ENCODE measurements around the gene KIF26B. TPM values are rescaled to one million over a fixed set of nuclear protein-coding genes. Genes with fewer than 3 reads are reported as not detected.
A peak's percentile ranks its signal among the peaks of the same experiment; 100 is the strongest.

The KIF26B gene
- total RNA-seq, 1 donor from 2014 or later = 69.7 TPM

DNA sequence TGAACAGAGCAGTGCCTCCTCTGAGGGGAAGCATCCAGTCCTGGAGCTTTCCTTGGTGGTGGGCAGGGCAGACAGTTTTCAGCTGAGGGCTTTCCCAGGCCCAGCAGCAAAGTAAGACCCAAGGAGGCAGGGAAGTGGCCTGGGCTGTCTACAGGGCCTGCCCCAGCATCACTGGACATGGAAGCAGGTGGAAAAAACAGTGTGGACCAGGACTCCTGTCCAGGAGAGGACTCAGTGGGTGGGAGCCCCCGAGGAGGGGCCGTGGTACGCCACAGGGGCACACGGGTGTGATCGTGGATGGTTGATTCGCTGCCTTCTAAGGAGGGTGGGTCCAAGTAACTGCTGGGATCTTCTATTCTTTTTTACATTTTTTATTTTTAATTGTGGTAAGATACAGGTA is 387.6 kb downstream of the KIF26B start:
- Mint-ChIP-seq H3K4me3 (no peak overlapping the region), H3K27ac (no peak overlapping the region), H3K4me1 (no peaks in the 10 kb centered on the region), H3K27me3 (ENCODE audit: low read depth) (no peaks in the 10 kb centered on the region), H3K36me3 (peaks cover 13% of the 10 kb centered on the region), H3K9me3 (no peaks in the 10 kb centered on the region)
- TF ChIP-seq, protein P1, sequence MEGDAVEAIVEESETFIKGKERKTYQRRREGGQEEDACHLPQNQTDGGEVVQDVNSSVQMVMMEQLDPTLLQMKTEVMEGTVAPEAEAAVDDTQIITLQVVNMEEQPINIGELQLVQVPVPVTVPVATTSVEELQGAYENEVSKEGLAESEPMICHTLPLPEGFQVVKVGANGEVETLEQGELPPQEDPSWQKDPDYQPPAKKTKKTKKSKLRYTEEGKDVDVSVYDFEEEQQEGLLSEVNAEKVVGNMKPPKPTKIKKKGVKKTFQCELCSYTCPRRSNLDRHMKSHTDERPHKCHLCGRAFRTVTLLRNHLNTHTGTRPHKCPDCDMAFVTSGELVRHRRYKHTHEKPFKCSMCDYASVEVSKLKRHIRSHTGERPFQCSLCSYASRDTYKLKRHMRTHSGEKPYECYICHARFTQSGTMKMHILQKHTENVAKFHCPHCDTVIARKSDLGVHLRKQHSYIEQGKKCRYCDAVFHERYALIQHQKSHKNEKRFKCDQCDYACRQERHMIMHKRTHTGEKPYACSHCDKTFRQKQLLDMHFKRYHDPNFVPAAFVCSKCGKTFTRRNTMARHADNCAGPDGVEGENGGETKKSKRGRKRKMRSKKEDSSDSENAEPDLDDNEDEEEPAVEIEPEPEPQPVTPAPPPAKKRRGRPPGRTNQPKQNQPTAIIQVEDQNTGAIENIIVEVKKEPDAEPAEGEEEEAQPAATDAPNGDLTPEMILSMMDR (IDR thresholded peaks at IDR 0.05; ENCODE audit: unreplicated experiment) = no peak
- DNase-seq (ENCODE audit: low spot score in 2 of 2, unreplicated experiment in 2 of 2) = no peak

DNA sequence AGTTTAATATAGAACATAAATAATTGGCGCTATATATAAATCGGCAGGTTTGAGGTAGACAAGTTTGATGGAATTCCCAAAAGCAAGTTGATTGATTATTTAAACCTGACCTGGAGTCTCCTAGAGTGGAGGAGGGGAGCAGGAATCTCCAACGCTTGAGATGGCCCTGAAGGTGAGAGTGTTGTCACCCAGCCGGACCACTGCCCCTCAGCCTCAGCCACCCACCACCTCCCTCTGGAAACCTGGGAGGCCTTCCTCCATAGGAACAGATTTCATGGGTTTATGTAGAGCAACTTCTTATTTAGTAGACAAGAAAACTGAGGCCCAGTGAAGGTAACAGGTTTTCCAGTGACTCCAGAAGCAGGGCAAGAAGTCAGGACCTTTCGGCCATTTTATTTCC is 389.5 kb downstream of the KIF26B start:
- TF ChIP-seq, protein P1 (IDR thresholded peaks at IDR 0.05; ENCODE audit: unreplicated experiment) = no peak
- Mint-ChIP-seq H3K36me3 (peaks cover 13% of the 10 kb centered on the region), H3K4me3 (no peak overlapping the region), H3K27ac (no peak overlapping the region), H3K27me3 (ENCODE audit: low read depth) (no peaks in the 10 kb centered on the region), H3K4me1 (peaks cover 5% of the 10 kb centered on the region), H3K9me3 (no peaks in the 10 kb centered on the region)
- no peak for DNase-seq (ENCODE audit: low spot score in 2 of 2, unreplicated experiment in 2 of 2)

DNA sequence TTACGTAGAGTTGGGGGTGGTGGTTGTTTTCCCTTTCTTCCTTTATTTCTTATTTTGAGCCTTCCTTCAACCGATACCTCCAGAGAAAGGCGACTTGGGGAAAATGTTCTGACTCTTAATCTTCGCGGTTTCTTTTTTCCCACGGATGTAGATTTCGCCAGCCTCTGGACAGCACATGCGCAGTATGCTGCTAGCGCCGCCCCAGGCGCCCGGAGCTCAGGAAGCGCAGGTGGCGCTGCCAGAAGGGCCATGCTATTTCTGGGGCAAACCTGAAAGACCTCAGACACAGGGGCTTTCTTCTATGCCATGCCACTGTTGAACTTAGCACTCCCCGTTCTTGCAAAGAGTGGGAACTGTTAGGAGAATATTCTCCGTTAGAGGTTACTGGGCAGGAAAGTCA is 392.1 kb downstream of the KIF26B start:
- Mint-ChIP-seq H3K4me3 (no peak overlapping the region), H3K36me3 (peaks cover 8% of the 10 kb centered on the region), H3K27ac (no peak overlapping the region), H3K4me1 (peaks cover 14% of the 10 kb centered on the region), H3K27me3 (ENCODE audit: low read depth) (no peaks in the 10 kb centered on the region), H3K9me3 (peaks cover 2% of the 10 kb centered on the region)
- DNase-seq (ENCODE audit: low spot score in 2 of 2, unreplicated experiment in 2 of 2) = no peak
- TF ChIP-seq, protein P1 (IDR thresholded peaks at IDR 0.05; ENCODE audit: unreplicated experiment) = no peak

DNA sequence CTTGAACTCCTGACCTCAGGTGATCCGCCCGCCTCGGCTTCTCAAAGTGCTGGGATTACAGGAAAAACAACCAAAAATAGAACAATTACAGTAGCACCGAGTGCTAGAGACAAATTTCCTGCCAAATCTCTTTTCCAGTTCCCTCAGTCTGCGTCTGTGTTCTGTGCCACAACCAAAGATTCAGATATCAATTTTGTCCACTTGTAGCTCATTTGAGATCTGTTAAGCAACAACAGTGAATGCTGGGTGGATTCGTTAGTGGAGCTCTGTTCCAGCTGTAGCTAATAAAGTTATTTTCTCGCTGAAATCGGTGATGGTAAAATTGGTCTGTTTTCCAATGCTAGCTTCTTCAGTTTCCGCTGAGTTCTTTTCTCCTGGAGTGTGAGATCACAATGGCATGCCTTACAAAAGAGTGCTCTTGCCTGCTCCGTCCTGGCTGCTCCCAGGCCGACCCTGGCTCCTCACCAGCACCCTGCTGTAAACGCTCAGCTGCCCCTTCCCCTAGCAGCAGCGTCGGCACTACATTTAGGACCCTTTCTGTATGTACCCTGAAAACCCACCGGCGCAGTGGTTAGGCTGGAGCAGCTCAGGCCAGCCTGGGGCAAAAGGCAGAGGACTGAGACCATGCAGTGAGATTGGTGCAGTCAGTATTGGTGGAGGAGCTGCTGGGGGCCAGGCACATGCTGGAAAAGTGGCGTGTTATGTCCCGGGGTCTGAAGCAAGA is 395.4 kb downstream of the KIF26B start:
- Mint-ChIP-seq H3K9me3 (peaks cover 3% of the 10 kb centered on the region), H3K27ac (peak overlapping the region; percentile 62), H3K4me3 (no peak overlapping the region), H3K27me3 (ENCODE audit: low read depth) (no peaks in the 10 kb centered on the region), H3K36me3 (peaks cover 2% of the 10 kb centered on the region), H3K4me1 (peaks cover 14% of the 10 kb centered on the region)
- TF ChIP-seq, protein P1 (IDR thresholded peaks at IDR 0.05; ENCODE audit: unreplicated experiment) = no peak
- DNase-seq (ENCODE audit: low spot score in 2 of 2, unreplicated experiment in 2 of 2) = no peak

DNA sequence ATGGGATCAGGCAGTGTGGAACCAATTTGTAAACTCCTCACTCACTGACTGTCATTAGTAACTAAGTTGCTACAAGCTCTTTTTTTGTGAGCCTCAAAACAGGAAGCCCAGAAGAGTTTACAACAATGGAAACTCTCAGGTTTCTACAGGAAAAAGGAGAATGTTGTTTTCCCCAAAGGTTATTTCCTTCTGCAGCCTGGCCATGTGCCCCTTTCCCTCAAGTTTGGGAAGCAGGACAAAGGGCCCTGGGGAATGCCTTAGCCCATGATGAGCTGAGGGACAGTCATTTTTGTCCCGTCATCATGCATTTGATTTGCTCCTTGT is 395.9 kb downstream of the KIF26B start:
- Mint-ChIP-seq H3K9me3 (peaks cover 3% of the 10 kb centered on the region), H3K4me3 (no peak overlapping the region), H3K27me3 (ENCODE audit: low read depth) (no peaks in the 10 kb centered on the region), H3K4me1 (peaks cover 14% of the 10 kb centered on the region), H3K27ac (no peak overlapping the region), H3K36me3 (peaks cover 2% of the 10 kb centered on the region)
- TF ChIP-seq, protein P1 (IDR thresholded peaks at IDR 0.05; ENCODE audit: unreplicated experiment) = no peak
- DNase-seq (ENCODE audit: low spot score in 2 of 2, unreplicated experiment in 2 of 2) = no peak

Data from mesothelial cell of epicardium (in vitro differentiated cells).